Upper lobe of right lung (tissue), 1 donor: ENCODE results near the gene ARSG. TPM values are rescaled to one million over a fixed set of nuclear protein-coding genes. Genes with fewer than 3 reads are reported as not detected.
A peak's percentile ranks its signal among the peaks of the same experiment; 100 is the strongest.
"Not testable (repeated sequence)": the region's sequence is repeated elsewhere in the genome, so short reads cannot be mapped to it uniquely, and the experiment has no call there.

ENCODE experiments used
- ATAC-seq: fragments of 200-7000 bp; cut with Tn5 transposase; one replicate; pipeline ENCODE4 v1.9.1; 2020; ENCODE audit warnings: mild to moderate bottlenecking, moderate library complexity
- DNase-seq: peaks from one replicate; pipeline ENCODE4 v3.0.0-alpha.2; 2020
- H3K27ac ChIP-seq: fragments of 200-600 bp; one replicate; pipeline ENCODE4 v1.8.0; 2022
- H3K27me3 ChIP-seq: fragments of 200-600 bp; one replicate; pipeline ENCODE4 v1.8.0; 2022; ENCODE audit warnings: mild to moderate bottlenecking
- H3K36me3 ChIP-seq: fragments of 200-600 bp; one replicate; pipeline ENCODE4 v1.8.0; 2022
- H3K4me1 ChIP-seq: fragments of 200-600 bp; one replicate; pipeline ENCODE4 v1.8.0; 2022
- H3K4me3 ChIP-seq: fragments of 200-600 bp; one replicate; pipeline ENCODE4 v1.8.0; 2022; ENCODE audit warnings: mild to moderate bottlenecking
- H3K9me3 ChIP-seq: fragments of 200-600 bp; one replicate; pipeline ENCODE4 v1.8.0; 2022
- intact Hi-C: fragments of 100-400 bp; cut with DNase I; formaldehyde crosslinking; loops from one replicate; pipeline ENCODE4 v1.11.0; 2022
- total RNA-seq: library from RNA; stranded (reverse); fragmentation: NEBNext Ultra II Directional; extraction: Animal tissue kit (Norgen Biotek cat#: 25700); gene quantifications from one replicate; pipeline ENCODE4 v1.2.1, GENCODE V29; 2021
- TF ChIP-seq, protein P1 (sequence below): fragments of 200-600 bp; IDR thresholded peaks from one replicate; pipeline ENCODE4 v1.8.0; 2022; ENCODE audit warnings: antibody characterized with exemption
- donor health status: DM: no; HTN: yes; CAD: no; lungs with severe emphysema.

ARSG gene
- total RNA-seq, 1 donor from 2014 or later = 4.8 TPM

DNA sequence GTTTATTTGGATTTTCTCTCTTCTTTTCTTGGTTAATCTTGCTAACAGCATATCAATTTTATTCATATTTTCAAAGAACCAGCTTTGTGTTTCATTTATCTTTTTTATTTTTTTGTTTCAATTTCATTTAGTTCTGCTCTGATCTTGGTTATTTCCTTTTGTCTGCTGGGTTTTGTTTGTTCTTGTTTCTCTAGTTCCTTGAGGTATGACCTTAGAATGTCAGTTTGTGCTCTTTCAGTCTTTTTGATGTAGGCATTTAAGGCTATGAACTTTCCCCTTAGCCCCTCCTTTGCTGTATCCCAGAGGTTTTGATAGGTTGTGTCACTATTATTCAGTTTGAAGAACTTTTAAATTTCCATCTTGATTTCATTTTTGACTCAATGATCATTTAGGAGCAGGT, 123.6 kb downstream of the ARSG start:
- ATAC-seq = not testable (repeated sequence)

DNA sequence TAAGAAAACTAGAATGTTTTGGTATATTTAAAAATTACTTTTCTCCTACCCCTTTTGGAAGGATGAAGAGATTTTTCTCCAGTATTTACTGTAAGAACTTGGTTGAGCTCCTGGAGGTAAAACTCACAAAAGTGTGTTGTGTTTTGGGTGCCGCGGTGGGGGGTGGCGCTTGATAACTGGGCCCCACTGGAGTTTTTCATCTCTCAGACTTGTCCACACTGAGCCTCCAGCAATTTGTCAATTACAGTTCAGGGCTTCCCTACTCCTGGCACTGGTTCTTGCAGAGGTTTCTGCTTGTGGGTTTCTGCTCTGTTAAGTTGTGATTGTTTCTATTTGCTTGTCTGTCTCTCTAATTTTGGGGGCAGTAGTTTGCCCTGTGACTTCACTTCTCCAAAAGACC, 126.0 kb downstream of the ARSG start:
- ATAC-seq = no peak
- Histone ChIP-seq H3K9me3 (no peaks in the 10 kb centered on the region), H3K4me3 (no peak overlapping the region), H3K27ac (no peak overlapping the region), H3K27me3 (no peaks in the 10 kb centered on the region), H3K4me1 (no peaks in the 10 kb centered on the region), H3K36me3 (peaks cover 25% of the 10 kb centered on the region)
- intact Hi-C loops = no loop called here
- TF ChIP-seq, protein P1, sequence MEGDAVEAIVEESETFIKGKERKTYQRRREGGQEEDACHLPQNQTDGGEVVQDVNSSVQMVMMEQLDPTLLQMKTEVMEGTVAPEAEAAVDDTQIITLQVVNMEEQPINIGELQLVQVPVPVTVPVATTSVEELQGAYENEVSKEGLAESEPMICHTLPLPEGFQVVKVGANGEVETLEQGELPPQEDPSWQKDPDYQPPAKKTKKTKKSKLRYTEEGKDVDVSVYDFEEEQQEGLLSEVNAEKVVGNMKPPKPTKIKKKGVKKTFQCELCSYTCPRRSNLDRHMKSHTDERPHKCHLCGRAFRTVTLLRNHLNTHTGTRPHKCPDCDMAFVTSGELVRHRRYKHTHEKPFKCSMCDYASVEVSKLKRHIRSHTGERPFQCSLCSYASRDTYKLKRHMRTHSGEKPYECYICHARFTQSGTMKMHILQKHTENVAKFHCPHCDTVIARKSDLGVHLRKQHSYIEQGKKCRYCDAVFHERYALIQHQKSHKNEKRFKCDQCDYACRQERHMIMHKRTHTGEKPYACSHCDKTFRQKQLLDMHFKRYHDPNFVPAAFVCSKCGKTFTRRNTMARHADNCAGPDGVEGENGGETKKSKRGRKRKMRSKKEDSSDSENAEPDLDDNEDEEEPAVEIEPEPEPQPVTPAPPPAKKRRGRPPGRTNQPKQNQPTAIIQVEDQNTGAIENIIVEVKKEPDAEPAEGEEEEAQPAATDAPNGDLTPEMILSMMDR = no peak
- peak; percentile 6 for DNase-seq

More for the DNA sequence above, 123.6 kb downstream of the ARSG start:
- intact Hi-C loops, H3K4me1 ChIP-seq, H3K4me3 ChIP-seq, H3K9me3 ChIP-seq, H3K27me3 ChIP-seq, H3K27ac ChIP-seq, DNase-seq, H3K36me3 ChIP-seq: not testable (repeated sequence)

DNA sequence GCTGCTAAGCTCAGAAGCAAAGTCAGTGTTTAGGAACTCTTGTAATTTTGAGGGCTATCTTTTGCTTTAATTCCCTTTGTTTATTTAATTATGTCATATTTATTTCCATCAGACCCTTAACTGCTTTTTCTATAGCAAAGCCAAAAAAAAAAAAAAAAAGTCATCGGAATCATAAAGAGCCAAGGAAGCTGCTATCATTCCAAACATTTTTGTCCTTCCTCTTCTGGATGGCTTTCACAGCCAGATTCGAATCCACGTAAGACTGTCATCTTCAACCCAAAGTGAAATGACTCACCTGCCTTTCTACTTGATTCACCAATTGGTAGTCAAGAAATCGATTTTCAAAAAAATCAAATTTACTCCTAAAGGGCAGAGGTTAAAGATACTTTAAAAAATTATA, 127.6 kb downstream of the ARSG start:
- Histone ChIP-seq H3K4me3 (no peak overlapping the region), H3K9me3 (no peaks in the 10 kb centered on the region), H3K4me1 (no peaks in the 10 kb centered on the region), H3K27me3 (no peaks in the 10 kb centered on the region), H3K36me3 (peaks cover 38% of the 10 kb centered on the region), H3K27ac (no peak overlapping the region)
- TF ChIP-seq, protein P1 = no peak
- ATAC-seq = no peak
- no peak for DNase-seq
- intact Hi-C loops = no loop called here

DNA sequence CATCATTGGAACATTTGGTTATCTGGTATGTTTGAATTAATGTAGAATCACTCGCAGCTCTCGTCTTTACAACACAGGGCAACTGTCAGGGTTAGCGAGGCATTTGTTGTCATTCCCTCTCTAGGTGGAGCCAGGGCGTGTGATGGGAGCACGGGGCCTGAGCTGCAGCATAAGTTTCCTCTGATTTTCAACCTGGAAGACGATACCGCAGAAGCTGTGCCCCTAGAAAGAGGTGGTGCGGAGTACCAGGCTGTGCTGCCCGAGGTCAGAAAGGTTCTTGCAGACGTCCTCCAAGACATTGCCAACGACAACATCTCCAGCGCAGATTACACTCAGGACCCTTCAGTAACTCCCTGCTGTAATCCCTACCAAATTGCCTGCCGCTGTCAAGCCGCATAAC, 128.8 kb downstream of the ARSG start:
- DNase-seq = peak; percentile 16
- Histone ChIP-seq H3K4me1 (no peaks in the 10 kb centered on the region), H3K27me3 (no peaks in the 10 kb centered on the region), H3K27ac (no peak overlapping the region), H3K9me3 (no peaks in the 10 kb centered on the region), H3K4me3 (no peak overlapping the region), H3K36me3 (peaks cover 41% of the 10 kb centered on the region)
- no peak for ATAC-seq
- intact Hi-C loops = no loop called here
- TF ChIP-seq, protein P1 = no peak

DNA sequence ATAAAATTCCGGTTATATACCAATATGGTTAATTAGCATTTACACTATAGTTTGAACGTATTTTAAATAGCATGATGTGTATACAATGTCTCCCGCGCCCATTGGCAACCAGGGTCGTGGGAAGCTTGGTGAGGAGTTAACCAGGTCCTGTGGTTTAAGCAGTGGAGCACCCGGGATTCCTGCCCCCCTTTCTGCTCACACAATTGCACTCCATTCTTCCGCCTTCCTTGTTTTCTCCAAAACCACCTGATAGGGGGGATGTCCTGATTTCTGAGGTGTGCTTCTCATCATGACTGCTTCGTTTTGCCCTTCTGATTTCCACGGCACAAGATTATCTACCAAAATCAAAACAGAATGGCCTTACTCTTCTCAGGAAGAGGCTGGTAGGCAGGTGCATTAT, 130.2 kb downstream of the ARSG start:
- DNase-seq = peak; percentile 20
- intact Hi-C loops = no loop called here
- peaks cover 51% of the 10 kb centered on the region for H3K36me3 ChIP-seq

DNA sequence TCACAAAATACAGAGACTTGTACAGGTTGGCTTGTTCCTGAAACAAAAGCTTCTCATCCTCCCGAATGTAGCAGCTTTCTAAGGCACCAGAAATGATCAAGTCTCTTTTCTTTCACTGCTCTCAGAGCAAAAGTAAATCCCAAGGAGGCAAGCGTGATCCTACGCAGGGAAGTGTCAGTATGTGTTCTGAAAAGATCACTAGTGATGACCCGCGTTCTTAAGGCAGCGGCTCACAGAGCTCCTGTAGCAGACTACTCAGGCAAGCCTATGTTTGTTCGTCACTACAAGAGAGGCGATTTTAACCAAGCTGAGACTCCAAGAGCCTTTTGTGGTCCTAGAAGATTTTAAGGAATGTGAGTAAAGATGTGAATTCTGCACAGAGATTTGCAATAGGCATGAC, 131.5 kb downstream of the ARSG start:
- TF ChIP-seq, protein P1 = no peak
- H3K9me3 ChIP-seq = no peaks in the 10 kb centered on the region

More for the DNA sequence above, 130.2 kb downstream of the ARSG start:
- no peaks in the 10 kb centered on the region for H3K27me3 ChIP-seq
- H3K4me3 ChIP-seq = no peak overlapping the region
- H3K9me3 ChIP-seq = no peaks in the 10 kb centered on the region
- no peak overlapping the region for H3K27ac ChIP-seq
- no peaks in the 10 kb centered on the region for H3K4me1 ChIP-seq
- TF ChIP-seq, protein P1 = no peak
- no peak for ATAC-seq

More for the DNA sequence above, 131.5 kb downstream of the ARSG start:
- Histone ChIP-seq H3K27me3 (no peaks in the 10 kb centered on the region), H3K4me3 (no peak overlapping the region), H3K36me3 (peaks cover 65% of the 10 kb centered on the region), H3K4me1 (no peaks in the 10 kb centered on the region), H3K27ac (no peak overlapping the region)
- intact Hi-C loops = no loop called here
- ATAC-seq (no peak), DNase-seq (no peak)
